Osteoblast (primary cell): ENCODE measurements around the gene PDZK1IP1. TPM values are rescaled to one million over a fixed set of nuclear protein-coding genes. Genes with fewer than 3 reads are reported as not detected.

ENCODE experiments used
- DNase-seq: peaks from one replicate; pipeline ENCODE4 v3.0.0; 2011; ENCODE audit warnings: low spot score, mixed read lengths; ENCODE audit not compliant: insufficient read length; ENCODE audit errors: missing footprints
- H2AFZ ChIP-seq: 2 replicates; pipeline ENCODE4 v1.6.0; 2011; ENCODE audit warnings: mild to moderate bottlenecking, low read length
- H3K27ac ChIP-seq: 2 replicates; pipeline ENCODE4 v1.5.1; 2011; ENCODE audit warnings: mild to moderate bottlenecking, low read depth, low read length, moderate library complexity
- H3K27me3 ChIP-seq: 2 replicates; pipeline ENCODE4 v1.6.0; 2012; ENCODE audit warnings: mild to moderate bottlenecking, control low read depth, inconsistent platforms, low read length, moderate library complexity; ENCODE audit not compliant: insufficient read depth
- H3K36me3 ChIP-seq: 2 replicates; pipeline ENCODE4 v1.5.1; 2011; ENCODE audit warnings: mild to moderate bottlenecking, low read length, control low read depth, moderate library complexity; ENCODE audit not compliant: insufficient read depth
- H3K4me1 ChIP-seq: 2 replicates; pipeline ENCODE4 v1.5.1; 2011; ENCODE audit warnings: mild to moderate bottlenecking, low read length, control low read depth, moderate library complexity; ENCODE audit not compliant: insufficient read depth
- H3K4me2 ChIP-seq: 2 replicates; pipeline ENCODE4 v1.6.0; 2011; ENCODE audit warnings: mild to moderate bottlenecking, low read length; ENCODE audit not compliant: insufficient read depth
- H3K4me3 ChIP-seq: fragments of 200-600 bp; sonication (generic); 3 replicates; pipeline ENCODE4 v1.5.1; 2012; ENCODE audit warnings: mild to moderate bottlenecking, low read length, inconsistent platforms; ENCODE audit not compliant: insufficient read depth
- H3K79me2 ChIP-seq: 2 replicates; pipeline ENCODE4 v1.6.0; 2012; ENCODE audit warnings: mild to moderate bottlenecking, low read length, control low read depth, inconsistent platforms; ENCODE audit not compliant: insufficient read depth
- H3K9me3 ChIP-seq: 2 replicates; pipeline ENCODE4 v1.5.1; 2011; ENCODE audit warnings: low read depth, low read length, control low read depth
- H4K20me1 ChIP-seq: 2 replicates; pipeline ENCODE4 v1.6.0; 2012; ENCODE audit warnings: mild to moderate bottlenecking, low read length, control low read depth; ENCODE audit not compliant: insufficient read depth
- total RNA-seq: library from RNA; depleted of rRNA; stranded (reverse); fragments of >200 nt; gene quantifications from 2 replicates; pipeline ENCODE4 v1.2.3, GENCODE V29; 2012
- TF ChIP-seq, protein P1 (sequence below): IDR thresholded peaks from 2 replicates; pipeline ENCODE4 v1.5.1; 2011; ENCODE audit warnings: mild to moderate bottlenecking, low read depth, low read length, moderate library complexity; ENCODE audit errors: extremely low read depth

PDZK1IP1 gene
- total RNA-seq, 1 donor: not detected

DNA sequence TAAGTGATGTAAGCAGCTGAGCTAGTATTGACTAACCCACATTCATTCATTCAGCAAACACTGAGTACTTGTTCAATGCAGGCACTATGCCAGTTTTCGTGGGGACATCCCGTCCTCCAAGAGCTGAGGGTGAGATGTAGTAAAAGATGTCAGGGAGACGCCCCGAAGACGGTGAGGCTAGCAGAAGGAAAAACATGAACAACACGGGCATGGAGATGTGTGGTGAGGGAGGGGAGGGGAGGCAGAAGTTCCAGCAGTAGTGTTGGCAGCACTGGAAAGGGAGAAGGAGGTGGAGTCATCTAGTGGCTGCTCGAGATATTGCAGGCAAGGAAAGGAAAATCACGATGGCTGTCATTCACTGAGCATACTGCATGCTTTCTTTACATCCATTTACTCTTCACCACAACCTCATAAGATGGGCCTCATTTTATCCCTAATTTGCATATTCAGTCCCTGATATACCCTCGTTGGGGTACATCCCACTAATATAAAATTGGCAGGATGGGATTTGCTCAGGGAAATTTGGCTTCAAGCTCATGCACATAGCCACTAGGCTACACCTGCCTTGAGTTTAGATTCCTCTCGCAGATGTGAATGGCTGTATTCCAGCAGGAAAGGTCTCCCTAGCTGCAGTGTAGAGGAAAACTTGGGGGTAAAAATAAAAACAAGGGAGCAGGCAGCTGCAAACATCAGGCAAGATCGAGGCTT, 14.5 kb downstream of the PDZK1IP1 start:
- Histone ChIP-seq H3K27me3 (no peaks in the 10 kb centered on the region), H2AFZ (peak overlapping the region; percentile 38), H3K4me3 (no peak overlapping the region), H3K9me3 (no peaks in the 10 kb centered on the region), H4K20me1 (no peaks in the 10 kb centered on the region), H3K36me3 (no peaks in the 10 kb centered on the region), H3K4me2 (peak overlapping the region; percentile 57), H3K4me1 (peaks cover 11% of the 10 kb centered on the region), H3K27ac (no peak overlapping the region), H3K79me2 (no peaks in the 10 kb centered on the region)
- peak; percentile 93 for DNase-seq
- TF ChIP-seq, protein P1, sequence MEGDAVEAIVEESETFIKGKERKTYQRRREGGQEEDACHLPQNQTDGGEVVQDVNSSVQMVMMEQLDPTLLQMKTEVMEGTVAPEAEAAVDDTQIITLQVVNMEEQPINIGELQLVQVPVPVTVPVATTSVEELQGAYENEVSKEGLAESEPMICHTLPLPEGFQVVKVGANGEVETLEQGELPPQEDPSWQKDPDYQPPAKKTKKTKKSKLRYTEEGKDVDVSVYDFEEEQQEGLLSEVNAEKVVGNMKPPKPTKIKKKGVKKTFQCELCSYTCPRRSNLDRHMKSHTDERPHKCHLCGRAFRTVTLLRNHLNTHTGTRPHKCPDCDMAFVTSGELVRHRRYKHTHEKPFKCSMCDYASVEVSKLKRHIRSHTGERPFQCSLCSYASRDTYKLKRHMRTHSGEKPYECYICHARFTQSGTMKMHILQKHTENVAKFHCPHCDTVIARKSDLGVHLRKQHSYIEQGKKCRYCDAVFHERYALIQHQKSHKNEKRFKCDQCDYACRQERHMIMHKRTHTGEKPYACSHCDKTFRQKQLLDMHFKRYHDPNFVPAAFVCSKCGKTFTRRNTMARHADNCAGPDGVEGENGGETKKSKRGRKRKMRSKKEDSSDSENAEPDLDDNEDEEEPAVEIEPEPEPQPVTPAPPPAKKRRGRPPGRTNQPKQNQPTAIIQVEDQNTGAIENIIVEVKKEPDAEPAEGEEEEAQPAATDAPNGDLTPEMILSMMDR: peak; percentile 96

DNA sequence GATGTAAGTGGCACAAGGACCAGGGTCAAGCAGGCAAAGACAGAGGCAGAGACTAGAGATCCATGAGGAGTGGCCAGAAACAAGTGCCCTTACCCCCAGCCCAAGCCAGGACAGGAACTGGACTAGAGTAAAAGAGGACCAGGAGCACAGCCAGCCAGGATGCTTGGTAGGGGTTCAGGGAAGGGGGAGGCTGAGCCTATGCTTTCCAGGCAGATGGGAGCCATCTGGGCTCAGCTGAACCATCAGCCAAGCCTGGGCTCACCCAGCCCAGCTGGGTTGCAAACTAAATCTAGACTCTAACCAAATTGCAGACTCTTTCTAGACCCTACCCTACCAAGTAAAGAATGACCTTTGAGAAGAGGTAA, 15.2 kb downstream of the PDZK1IP1 start:
- Histone ChIP-seq H3K27me3 (no peaks in the 10 kb centered on the region), H3K4me3 (no peak overlapping the region), H3K4me2 (no peak overlapping the region), H3K4me1 (peaks cover 10% of the 10 kb centered on the region), H3K36me3 (no peaks in the 10 kb centered on the region), H3K9me3 (no peaks in the 10 kb centered on the region), H4K20me1 (no peaks in the 10 kb centered on the region), H3K79me2 (no peaks in the 10 kb centered on the region), H3K27ac (no peak overlapping the region), H2AFZ (no peak overlapping the region)
- TF ChIP-seq, protein P1: no peak
- DNase-seq: no peak

DNA sequence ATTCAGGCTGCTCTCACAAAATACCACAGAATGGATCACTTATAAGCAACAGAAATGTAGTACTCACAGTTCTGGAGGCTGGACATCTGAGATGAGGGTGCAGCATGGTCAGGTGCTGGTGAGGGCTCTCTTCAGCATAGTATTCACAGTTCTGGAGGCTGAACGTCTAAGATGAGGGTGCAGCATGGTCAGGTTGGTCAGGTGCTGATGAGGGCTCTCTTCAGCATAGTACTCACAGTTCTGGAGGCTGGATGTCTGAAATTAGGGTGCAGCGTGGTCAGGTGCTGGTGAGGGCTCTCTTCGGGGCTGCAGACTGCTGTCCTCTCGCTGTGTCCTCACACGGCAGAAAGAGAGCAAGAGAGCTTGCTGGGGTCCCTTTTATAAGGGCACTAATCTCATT, 17.1 kb downstream of the PDZK1IP1 start:
- Histone ChIP-seq H2AFZ (no peak overlapping the region), H3K4me1 (no peaks in the 10 kb centered on the region), H3K27ac (no peak overlapping the region), H3K9me3 (no peaks in the 10 kb centered on the region), H3K36me3 (no peaks in the 10 kb centered on the region), H3K79me2 (no peaks in the 10 kb centered on the region), H3K4me3 (no peak overlapping the region), H3K4me2 (no peak overlapping the region), H4K20me1 (no peaks in the 10 kb centered on the region), H3K27me3 (no peaks in the 10 kb centered on the region)
- TF ChIP-seq, protein P1: no peak
- no peak for DNase-seq

DNA sequence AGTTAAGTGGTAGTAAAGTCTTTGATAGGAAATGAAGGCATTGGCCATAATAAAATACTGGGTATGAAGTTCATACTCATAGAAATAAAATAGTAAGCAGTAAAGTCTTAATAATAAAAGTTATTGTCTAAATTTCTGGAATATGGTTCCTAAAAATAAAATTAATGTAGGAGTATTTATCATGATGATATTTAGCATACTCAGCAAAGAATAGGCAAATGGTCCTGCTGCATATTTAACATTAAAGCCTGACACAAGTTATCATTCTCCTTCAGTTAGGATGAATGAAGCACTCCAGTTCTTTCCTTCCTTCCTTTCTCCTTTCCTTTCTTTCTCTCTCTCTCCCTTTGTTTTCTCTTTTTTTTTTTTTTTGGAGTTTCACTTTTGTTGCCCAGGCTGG, 25.3 kb downstream of the PDZK1IP1 start:
- Histone ChIP-seq H3K36me3 (no peaks in the 10 kb centered on the region), H3K4me3 (no peak overlapping the region), H2AFZ (no peak overlapping the region), H3K9me3 (no peaks in the 10 kb centered on the region), H3K79me2 (no peaks in the 10 kb centered on the region), H3K4me1 (no peaks in the 10 kb centered on the region), H4K20me1 (no peaks in the 10 kb centered on the region), H3K27ac (no peak overlapping the region), H3K27me3 (no peaks in the 10 kb centered on the region), H3K4me2 (no peak overlapping the region)
- DNase-seq: no peak
- TF ChIP-seq, protein P1: no peak
